GM12878 (cell line): ENCODE results near the gene PLAAT3. TPM values are rescaled to one million over a fixed set of nuclear protein-coding genes. Genes with fewer than 3 reads are reported as not detected.

Experiments used
- BMI1 ChIP-seq: fragments of 450-650 bp; IDR thresholded peaks from 2 replicates; pipeline ENCODE4 v1.6.1; 2016; ENCODE audit warnings: mild to moderate bottlenecking, moderate library complexity, borderline replicate concordance
- CREB1 ChIP-seq: IDR thresholded peaks from 2 replicates; pipeline ENCODE4 v1.6.1; 2012; ENCODE audit warnings: low read depth, mild to moderate bottlenecking, inconsistent platforms
- ESRRA ChIP-seq: IDR thresholded peaks from 2 replicates; pipeline ENCODE4 v1.6.1; 2012; ENCODE audit warnings: mild to moderate bottlenecking, low read length, improper control_type of control experiment
- HDGF ChIP-seq: fragments of 450-650 bp; IDR thresholded peaks from 2 replicates; pipeline ENCODE4 v1.6.1; 2016; ENCODE audit warnings: antibody characterized with exemption
- IKZF1 ChIP-seq: fragments of 450-650 bp; conservative IDR thresholded peaks from 2 replicates; pipeline ENCODE4 v1.6.1; 2017; ENCODE audit warnings: antibody characterized with exemption, mild to moderate bottlenecking
- JUND ChIP-seq: IDR thresholded peaks from 2 replicates; pipeline ENCODE4 v1.6.1; 2012; ENCODE audit warnings: low read depth, mild to moderate bottlenecking, low read length, improper control_type of control experiment, moderate library complexity
- MXI1 ChIP-seq: fragments of 150-350 bp; IDR thresholded peaks from 2 replicates; pipeline ENCODE4 v1.6.1; 2011; ENCODE audit warnings: low read depth, mild to moderate bottlenecking, inconsistent platforms, low read length, improper control_type of control experiment
- PAX8 ChIP-seq: fragments of 450-650 bp; IDR thresholded peaks from 2 replicates; pipeline ENCODE4 v1.6.1; 2017; ENCODE audit warnings: mild to moderate bottlenecking, moderate library complexity
- POLR2A ChIP-seq: IDR thresholded peaks from 2 replicates; pipeline ENCODE4 v1.6.1; 2011; ENCODE audit warnings: low read depth, mild to moderate bottlenecking, low read length
- POLR2AphosphoS5 ChIP-seq: IDR thresholded peaks from 2 replicates; pipeline ENCODE4 v1.6.1; 2011; ENCODE audit warnings: mild to moderate bottlenecking, low read length, inconsistent platforms
- RCOR1 ChIP-seq: conservative IDR thresholded peaks from 2 replicates; pipeline ENCODE4 v1.6.1; 2012; ENCODE audit warnings: low read depth, low read length, improper control_type of control experiment
- RUNX3 ChIP-seq: IDR thresholded peaks from 2 replicates; pipeline ENCODE4 v1.6.1; 2012; ENCODE audit warnings: low read length, inconsistent platforms
- SIX5 ChIP-seq: IDR thresholded peaks from 2 replicates; pipeline ENCODE4 v1.6.1; 2011; ENCODE audit warnings: mild to moderate bottlenecking, low read depth, low read length, moderate library complexity; ENCODE audit not compliant: severe bottlenecking
- SMC3 ChIP-seq: IDR thresholded peaks from 2 replicates; pipeline ENCODE4 v1.6.1; 2011; ENCODE audit warnings: low read length, improper control_type of control experiment, borderline replicate concordance
- SREBF1 ChIP-seq: IDR thresholded peaks from 2 replicates; pipeline ENCODE4 v1.6.1; 2012; ENCODE audit warnings: mild to moderate bottlenecking, low read length
- SREBF2 ChIP-seq: IDR thresholded peaks from 2 replicates; pipeline ENCODE4 v1.6.1; 2012; ENCODE audit warnings: mild to moderate bottlenecking, low read length
- SUPT20H ChIP-seq: IDR thresholded peaks from 2 replicates; pipeline ENCODE4 v1.6.1; 2011; ENCODE audit warnings: low read depth, mild to moderate bottlenecking, low read length, moderate library complexity, borderline replicate concordance; ENCODE audit not compliant: control insufficient read depth
- TBL1XR1 ChIP-seq: IDR thresholded peaks from 2 replicates; pipeline ENCODE4 v1.6.1; 2012; ENCODE audit warnings: low read depth, low read length, improper control_type of control experiment
- TCF12 ChIP-seq: IDR thresholded peaks from 2 replicates; pipeline ENCODE4 v1.6.1; 2011; ENCODE audit warnings: low read depth, mild to moderate bottlenecking, low read length
- YBX1 ChIP-seq: fragments of 450-650 bp; IDR thresholded peaks from 2 replicates; pipeline ENCODE4 v1.6.1; 2016; ENCODE audit warnings: antibody characterized with exemption
- polyA plus RNA-seq, 11 experiments: library from polyadenylated mRNA; depleted of rRNA in 4 of 11; unstranded in 6 of 11; stranded (reverse) in 5 of 11; fragments of >200 nt; fragmentation: Nextera tagmentation in 4 of 11; fragmentation: Illumina TruSeq in 1 of 11; extraction: Ambion mirVana in 4 of 11; extraction: Trizol in 1 of 11; gene quantifications; 1 replicate in 1 of 11; 2 replicates in 10 of 11; pipeline versions ENCODE4 v1.2.1 to v1.2.3, GENCODE V29; 2011 to 2016; ENCODE audit warnings: inconsistent platforms in 2 of 11, missing spikeins in 2 of 11, low read depth in 1 of 11
- total RNA-seq, 4 experiments: library from RNA; depleted of rRNA in 3 of 4; stranded (reverse); fragments of >200 nt in 3 of 4; fragmentation: Illumina TruSeq in 1 of 4; extraction: Trizol in 1 of 4; gene quantifications; 2 replicates each; pipeline versions ENCODE4 v1.2.1 to v1.2.3, GENCODE V29; 2013 to 2021
- TF ChIP-seq, protein P1 (sequence below): IDR thresholded peaks from 2 replicates; pipeline ENCODE4 v1.6.1; 2012; ENCODE audit warnings: mild to moderate bottlenecking, low read depth, low read length
- TF ChIP-seq, protein P2 (sequence below): fragments of 450-650 bp; IDR thresholded peaks from 2 replicates; pipeline ENCODE4 v1.6.1; 2017; ENCODE audit warnings: antibody characterized with exemption, mild to moderate bottlenecking, moderate library complexity
- TF ChIP-seq, protein P3 (sequence below): fragments of 450-650 bp; IDR thresholded peaks from 2 replicates; pipeline ENCODE4 v1.6.1; 2017; ENCODE audit warnings: borderline replicate concordance

Gene PLAAT3
- total and polyA plus RNA-seq, 10 of the 15 experiments (the other 5 are each of a cell fraction or from before 2014, with no cell fraction given): 4.8 to 37.0 (median 14.8) TPM

DNA sequence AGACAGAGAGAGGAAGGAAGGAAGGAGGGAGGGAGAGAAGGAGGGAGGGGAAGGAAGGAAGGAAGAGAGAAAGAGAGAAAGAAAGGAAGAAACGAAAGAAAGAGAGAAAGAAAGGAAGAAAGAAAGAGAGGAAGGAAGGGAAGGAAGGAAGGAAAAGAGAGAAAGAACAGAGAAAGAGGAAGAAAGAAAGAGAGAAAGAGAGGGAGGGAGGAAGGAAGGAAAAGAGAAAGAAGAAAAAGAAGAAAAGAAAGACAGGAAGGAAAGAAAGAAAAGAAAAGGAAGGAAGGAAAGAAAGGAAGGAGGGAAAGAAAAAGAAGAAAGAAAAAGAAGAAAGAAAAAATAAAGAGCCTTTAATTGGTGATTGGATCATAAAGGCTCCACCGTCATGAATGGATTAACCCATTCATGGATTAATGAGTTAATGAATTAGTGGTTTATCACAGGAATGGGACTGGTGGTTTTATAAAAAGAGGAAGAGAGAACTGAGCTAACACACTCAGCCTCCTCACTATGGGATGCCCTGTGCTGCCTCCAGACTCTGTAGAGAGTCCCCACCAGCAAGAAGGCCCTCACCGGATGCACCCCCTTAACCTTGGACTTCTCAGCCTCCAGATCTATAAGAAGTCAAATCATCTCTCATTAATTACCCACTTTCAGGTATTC, 42.1 kb downstream of the PLAAT3 start (continued):
- TF ChIP-seq, protein P1, sequence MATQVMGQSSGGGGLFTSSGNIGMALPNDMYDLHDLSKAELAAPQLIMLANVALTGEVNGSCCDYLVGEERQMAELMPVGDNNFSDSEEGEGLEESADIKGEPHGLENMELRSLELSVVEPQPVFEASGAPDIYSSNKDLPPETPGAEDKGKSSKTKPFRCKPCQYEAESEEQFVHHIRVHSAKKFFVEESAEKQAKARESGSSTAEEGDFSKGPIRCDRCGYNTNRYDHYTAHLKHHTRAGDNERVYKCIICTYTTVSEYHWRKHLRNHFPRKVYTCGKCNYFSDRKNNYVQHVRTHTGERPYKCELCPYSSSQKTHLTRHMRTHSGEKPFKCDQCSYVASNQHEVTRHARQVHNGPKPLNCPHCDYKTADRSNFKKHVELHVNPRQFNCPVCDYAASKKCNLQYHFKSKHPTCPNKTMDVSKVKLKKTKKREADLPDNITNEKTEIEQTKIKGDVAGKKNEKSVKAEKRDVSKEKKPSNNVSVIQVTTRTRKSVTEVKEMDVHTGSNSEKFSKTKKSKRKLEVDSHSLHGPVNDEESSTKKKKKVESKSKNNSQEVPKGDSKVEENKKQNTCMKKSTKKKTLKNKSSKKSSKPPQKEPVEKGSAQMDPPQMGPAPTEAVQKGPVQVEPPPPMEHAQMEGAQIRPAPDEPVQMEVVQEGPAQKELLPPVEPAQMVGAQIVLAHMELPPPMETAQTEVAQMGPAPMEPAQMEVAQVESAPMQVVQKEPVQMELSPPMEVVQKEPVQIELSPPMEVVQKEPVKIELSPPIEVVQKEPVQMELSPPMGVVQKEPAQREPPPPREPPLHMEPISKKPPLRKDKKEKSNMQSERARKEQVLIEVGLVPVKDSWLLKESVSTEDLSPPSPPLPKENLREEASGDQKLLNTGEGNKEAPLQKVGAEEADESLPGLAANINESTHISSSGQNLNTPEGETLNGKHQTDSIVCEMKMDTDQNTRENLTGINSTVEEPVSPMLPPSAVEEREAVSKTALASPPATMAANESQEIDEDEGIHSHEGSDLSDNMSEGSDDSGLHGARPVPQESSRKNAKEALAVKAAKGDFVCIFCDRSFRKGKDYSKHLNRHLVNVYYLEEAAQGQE: no peak
- TF ChIP-seq SREBF1: no peak
- TF ChIP-seq SUPT20H: no peak
- no peak for TF ChIP-seq MXI1
- TF ChIP-seq TCF12: no peak
- TF ChIP-seq SIX5: no peak
- no peak for TF ChIP-seq TBL1XR1
- TF ChIP-seq ESRRA: no peak
- TF ChIP-seq RCOR1: no peak
- TF ChIP-seq IKZF1: peak; percentile 78
- TF ChIP-seq, protein P2, sequence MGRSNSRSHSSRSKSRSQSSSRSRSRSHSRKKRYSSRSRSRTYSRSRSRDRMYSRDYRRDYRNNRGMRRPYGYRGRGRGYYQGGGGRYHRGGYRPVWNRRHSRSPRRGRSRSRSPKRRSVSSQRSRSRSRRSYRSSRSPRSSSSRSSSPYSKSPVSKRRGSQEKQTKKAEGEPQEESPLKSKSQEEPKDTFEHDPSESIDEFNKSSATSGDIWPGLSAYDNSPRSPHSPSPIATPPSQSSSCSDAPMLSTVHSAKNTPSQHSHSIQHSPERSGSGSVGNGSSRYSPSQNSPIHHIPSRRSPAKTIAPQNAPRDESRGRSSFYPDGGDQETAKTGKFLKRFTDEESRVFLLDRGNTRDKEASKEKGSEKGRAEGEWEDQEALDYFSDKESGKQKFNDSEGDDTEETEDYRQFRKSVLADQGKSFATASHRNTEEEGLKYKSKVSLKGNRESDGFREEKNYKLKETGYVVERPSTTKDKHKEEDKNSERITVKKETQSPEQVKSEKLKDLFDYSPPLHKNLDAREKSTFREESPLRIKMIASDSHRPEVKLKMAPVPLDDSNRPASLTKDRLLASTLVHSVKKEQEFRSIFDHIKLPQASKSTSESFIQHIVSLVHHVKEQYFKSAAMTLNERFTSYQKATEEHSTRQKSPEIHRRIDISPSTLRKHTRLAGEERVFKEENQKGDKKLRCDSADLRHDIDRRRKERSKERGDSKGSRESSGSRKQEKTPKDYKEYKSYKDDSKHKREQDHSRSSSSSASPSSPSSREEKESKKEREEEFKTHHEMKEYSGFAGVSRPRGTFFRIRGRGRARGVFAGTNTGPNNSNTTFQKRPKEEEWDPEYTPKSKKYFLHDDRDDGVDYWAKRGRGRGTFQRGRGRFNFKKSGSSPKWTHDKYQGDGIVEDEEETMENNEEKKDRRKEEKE: no peak
- no peak for TF ChIP-seq JUND
- no peak for TF ChIP-seq SMC3
- peak; percentile 44; the same call in 1 of the 2 replicates for TF ChIP-seq BMI1
- no peak for TF ChIP-seq CREB1
- TF ChIP-seq HDGF: peak; percentile 54; the same call in 1 of the 2 replicates
- no peak for TF ChIP-seq POLR2A
- TF ChIP-seq RUNX3: peak; percentile 76
- no peak for TF ChIP-seq SREBF2
- no peak for TF ChIP-seq PAX8
- no peak for TF ChIP-seq POLR2AphosphoS5
- peak; percentile 89 for TF ChIP-seq YBX1
- TF ChIP-seq, protein P3, sequence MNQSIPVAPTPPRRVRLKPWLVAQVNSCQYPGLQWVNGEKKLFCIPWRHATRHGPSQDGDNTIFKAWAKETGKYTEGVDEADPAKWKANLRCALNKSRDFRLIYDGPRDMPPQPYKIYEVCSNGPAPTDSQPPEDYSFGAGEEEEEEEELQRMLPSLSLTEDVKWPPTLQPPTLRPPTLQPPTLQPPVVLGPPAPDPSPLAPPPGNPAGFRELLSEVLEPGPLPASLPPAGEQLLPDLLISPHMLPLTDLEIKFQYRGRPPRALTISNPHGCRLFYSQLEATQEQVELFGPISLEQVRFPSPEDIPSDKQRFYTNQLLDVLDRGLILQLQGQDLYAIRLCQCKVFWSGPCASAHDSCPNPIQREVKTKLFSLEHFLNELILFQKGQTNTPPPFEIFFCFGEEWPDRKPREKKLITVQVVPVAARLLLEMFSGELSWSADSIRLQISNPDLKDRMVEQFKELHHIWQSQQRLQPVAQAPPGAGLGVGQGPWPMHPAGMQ: no peak
